Measurements from ENCODE around the gene EEF1AKMT2. TPM values are rescaled to one million over a fixed set of nuclear protein-coding genes. Genes with fewer than 3 reads are reported as not detected.

The EEF1AKMT2 gene
- total RNA-seq, 2 experiments from 2014 or later = 14.4 to 16.7 TPM

- peaks cover 97% of the 10 kb centered on the region for H3K4me1 Mint-ChIP-seq (ENCODE audit: low read depth)
- H3K9me3 ChIP-seq (ENCODE audit: control insufficient read depth in 1 of 2, insufficient read depth in 1 of 2, low read length in 2 of 2) = no peaks in the 10 kb centered on the region
- no peak for TF ChIP-seq CTCF (IDR thresholded peaks at IDR 0.05)
- ChIA-PET CTCF (interaction anchor here (0.8 to 16.7 kb wide), 7 partner anchors 8 to 97 kb away, joined by 3 to 253 read pairs (median 5); no protein-coding TSS in a partner anchor), POLR2A (interaction anchor here (0.7 to 9.0 kb wide), 13 partner anchors 8 to 122 kb away, joined by 3 to 83 read pairs (median 5); no protein-coding TSS in a partner anchor)
- no peaks in the 10 kb centered on the region for H3K27me3 Mint-ChIP-seq
- no peak for ATAC-seq (ENCODE audit: poor library complexity)
- H3K36me3 Mint-ChIP-seq (ENCODE audit: low read depth) = peaks cover 9% of the 10 kb centered on the region
- H3K27ac Mint-ChIP-seq = peak overlapping the region; percentile 93
- H3K9me3 Mint-ChIP-seq = no peaks in the 10 kb centered on the region
- H3K36me3 ChIP-seq (ENCODE audit: insufficient read depth, low read length) = peaks cover 9% of the 10 kb centered on the region
- intact Hi-C loops (cut with DNase I, micrococcal nuclease) = loop anchor here (1.0 to 2.0 kb wide), 2 partner anchors 10 to 13 kb away; no protein-coding TSS in a partner anchor
- H3K4me1 ChIP-seq (ENCODE audit: insufficient read depth, low read length) = peaks cover 100% of the 10 kb centered on the region
- no peak for DNase-seq
- H3K4me3 ChIP-seq (ENCODE audit: low read length) = no peak overlapping the region
- no peaks in the 10 kb centered on the region for H3K27me3 ChIP-seq (ENCODE audit: control insufficient read depth in 1 of 2, insufficient read depth in 2 of 2, low read length in 2 of 2)
- H3K27ac ChIP-seq (ENCODE audit: low read depth in 1 of 2, low read length in 2 of 2) = peak overlapping the region; percentile 46 to 81
- H3K4me3 Mint-ChIP-seq = peak overlapping the region; percentile 85
These were observed 58.0 kb downstream of the EEF1AKMT2 start for GRCh38 chr10:124733571-124734245.

GRCh38 chr10:124732931-124733570, 58.6 kb downstream of the EEF1AKMT2 start:
- peak overlapping the region; percentile 36 for H3K4me3 ChIP-seq (ENCODE audit: low read length)
- Mint-ChIP-seq H3K4me1 (ENCODE audit: low read depth) (peaks cover 97% of the 10 kb centered on the region), H3K36me3 (ENCODE audit: low read depth) (peaks cover 9% of the 10 kb centered on the region), H3K9me3 (no peaks in the 10 kb centered on the region), H3K27ac (peak overlapping the region; percentile 93), H3K27me3 (no peaks in the 10 kb centered on the region), H3K4me3 (peak overlapping the region; percentile 80)
- peaks cover 9% of the 10 kb centered on the region for H3K36me3 ChIP-seq (ENCODE audit: insufficient read depth, low read length)
- peaks cover 100% of the 10 kb centered on the region for H3K4me1 ChIP-seq (ENCODE audit: insufficient read depth, low read length)
- H3K9me3 ChIP-seq (ENCODE audit: control insufficient read depth in 1 of 2, insufficient read depth in 1 of 2, low read length in 2 of 2) = no peaks in the 10 kb centered on the region
- POLR2A ChIA-PET = interaction anchor here (0.6 to 9.0 kb wide), 8 partner anchors 8 to 121 kb away, joined by 3 to 83 read pairs (median 5); no protein-coding TSS in a partner anchor
- TF ChIP-seq CTCF (IDR thresholded peaks at IDR 0.05) = no peak
- intact Hi-C loops (cut with DNase I, micrococcal nuclease) = no loop called here
- no peaks in the 10 kb centered on the region for H3K27me3 ChIP-seq (ENCODE audit: control insufficient read depth in 1 of 2, insufficient read depth in 2 of 2, low read length in 2 of 2)
- H3K27ac ChIP-seq (ENCODE audit: low read depth in 1 of 2, low read length in 2 of 2) = peak overlapping the region; percentile 46 to 81
- CTCF ChIA-PET = interaction anchor here (0.8 to 16.7 kb wide), 6 partner anchors 8 to 96 kb away, joined by 3 to 253 read pairs (median 6); no protein-coding TSS in a partner anchor
- DNase-seq = peak in 8 of 14 experiments; percentile 25 to 75 (median 63)
- peak; percentile 53 for ATAC-seq (ENCODE audit: poor library complexity)

- H3K9me3 ChIP-seq (ENCODE audit: control insufficient read depth in 1 of 2, insufficient read depth in 1 of 2, low read length in 2 of 2) = no peaks in the 10 kb centered on the region
- H3K36me3 ChIP-seq (ENCODE audit: insufficient read depth, low read length) = peaks cover 9% of the 10 kb centered on the region
- ATAC-seq (ENCODE audit: poor library complexity) = no peak
- Mint-ChIP-seq H3K9me3 (no peaks in the 10 kb centered on the region), H3K36me3 (ENCODE audit: low read depth) (peaks cover 9% of the 10 kb centered on the region), H3K4me3 (no peak overlapping the region), H3K27me3 (no peaks in the 10 kb centered on the region), H3K4me1 (ENCODE audit: low read depth) (peaks cover 97% of the 10 kb centered on the region), H3K27ac (peak overlapping the region; percentile 93)
- no peak for DNase-seq
- no peak overlapping the region for H3K4me3 ChIP-seq (ENCODE audit: low read length)
- H3K27me3 ChIP-seq (ENCODE audit: control insufficient read depth in 1 of 2, insufficient read depth in 2 of 2, low read length in 2 of 2) = no peaks in the 10 kb centered on the region
- H3K4me1 ChIP-seq (ENCODE audit: insufficient read depth, low read length) = peaks cover 97% of the 10 kb centered on the region
- POLR2A ChIA-PET = interaction anchor here (1.0 to 9.0 kb wide), 4 partner anchors 8 to 13 kb away, joined by 3 to 83 read pairs (median 9); no protein-coding TSS in a partner anchor
- intact Hi-C loops (cut with DNase I, micrococcal nuclease) = no loop called here
- no peak for TF ChIP-seq CTCF (IDR thresholded peaks at IDR 0.05)
- CTCF ChIA-PET = interaction anchor here (1.0 to 16.7 kb wide), 3 partner anchors 10 to 14 kb away, joined by 4 to 253 read pairs (median 7); no protein-coding TSS in a partner anchor
- H3K27ac ChIP-seq (ENCODE audit: low read depth in 1 of 2, low read length in 2 of 2) = no peak overlapping the region
These were observed 60.1 kb downstream of the EEF1AKMT2 start for GRCh38 chr10:124731551-124731950.
